CD4-positive, alpha-beta T cell treated with Interleukin-15 for 1 hour (primary cell): ENCODE data around the gene FYN.

ENCODE experiments used
- DNase-seq: peaks from one replicate; pipeline ENCODE4 v3.0.0-alpha.2; 2020

FYN gene

GRCh38 chr6:111676383-111676782 lies 196.9 kb downstream of the FYN start:
- no peak for DNase-seq

- DNase-seq: no peak
Observed at GRCh38 chr6:111674883-111675282, 198.4 kb downstream of the FYN start.

GRCh38 chr6:111674413-111674812 lies 198.8 kb downstream of the FYN start:
- DNase-seq: no peak

GRCh38 chr6:111673937-111674336 lies 199.3 kb downstream of the FYN start:
- DNase-seq: no peak

GRCh38 chr6:111673532-111673931 lies 199.7 kb downstream of the FYN start:
- DNase-seq: no peak

GRCh38 chr6:111672761-111673450 lies 200.3 kb downstream of the FYN start:
- no peak for DNase-seq

- no peak for DNase-seq
Observed at GRCh38 chr6:111669326-111669725, 203.9 kb downstream of the FYN start.

GRCh38 chr6:111668410-111668809 lies 204.8 kb downstream of the FYN start:
- DNase-seq: no peak

- DNase-seq: no peak
Observed at GRCh38 chr6:111667931-111668330, 205.3 kb downstream of the FYN start.

- DNase-seq: no peak
Observed at GRCh38 chr6:111666847-111667246, 206.4 kb downstream of the FYN start.

- no peak for DNase-seq
Observed at GRCh38 chr6:111664565-111665030, 208.7 kb downstream of the FYN start.

- DNase-seq: no peak
Observed at GRCh38 chr6:111663692-111664564, 209.3 kb downstream of the FYN start.

GRCh38 chr6:111662794-111663593 lies 210.3 kb downstream of the FYN start:
- no peak for DNase-seq

GRCh38 chr6:111662072-111662793 lies 211.0 kb downstream of the FYN start:
- DNase-seq: no peak

- no peak for DNase-seq
Observed at GRCh38 chr6:111661541-111662061, 211.7 kb downstream of the FYN start.

- no peak for DNase-seq
Observed at GRCh38 chr6:111660531-111660930, 212.7 kb downstream of the FYN start.

- no peak for DNase-seq
Observed at GRCh38 chr6:111658462-111659154, 214.6 kb downstream of the FYN start.

GRCh38 chr6:111657146-111657545 lies 216.1 kb downstream of the FYN start:
- DNase-seq: no peak

- DNase-seq: no peak
Observed at GRCh38 chr6:111653979-111654378, 219.3 kb downstream of the FYN start.

- no peak for DNase-seq
Observed at GRCh38 chr6:111653434-111653833, 219.8 kb downstream of the FYN start.

- DNase-seq: no peak
Observed at GRCh38 chr6:111652156-111652555, 221.1 kb downstream of the FYN start.
